Astrocyte (in vitro differentiated cells and primary cell): ENCODE data around the gene SMIM24. TPM values are rescaled to one million over a fixed set of nuclear protein-coding genes. Genes with fewer than 3 reads are reported as not detected.
A peak's percentile ranks its signal among the peaks of the same experiment; 100 is the strongest.

ENCODE experiments used
- DNase-seq: peaks from one replicate; pipeline ENCODE4 v3.0.0-alpha.2; 2010; ENCODE audit warnings: low read depth
- FAIRE-seq: peaks from 2 replicates; lab custom pipeline; 2011; peaks lifted over from hg19 to GRCh38; lab: Jason Lieb, UNC
- H2AFZ ChIP-seq: 2 replicates; pipeline ENCODE4 v1.6.0; 2012; ENCODE audit warnings: low read depth, low read length, inconsistent platforms
- H3K27ac ChIP-seq: 2 replicates; pipeline ENCODE4 v1.5.1; 2011; ENCODE audit warnings: low read depth, low read length, inconsistent platforms
- H3K27me3 ChIP-seq: 2 replicates; pipeline ENCODE4 v1.6.0; 2011; ENCODE audit warnings: low read length, inconsistent platforms; ENCODE audit not compliant: insufficient read depth
- H3K36me3 ChIP-seq: 2 replicates; pipeline ENCODE4 v1.5.1; 2011; ENCODE audit warnings: low read length, inconsistent platforms; ENCODE audit not compliant: insufficient read depth
- H3K4me1 ChIP-seq: 2 replicates; pipeline ENCODE4 v1.5.1; 2011; ENCODE audit warnings: low read length, inconsistent platforms; ENCODE audit not compliant: insufficient read depth
- H3K4me2 ChIP-seq: 2 replicates; pipeline ENCODE4 v1.6.0; 2012; ENCODE audit warnings: low read length, inconsistent platforms
- H3K4me3 ChIP-seq: 2 replicates; pipeline ENCODE4 v1.5.1; 2011; ENCODE audit warnings: low read depth, mild to moderate bottlenecking, low read length, inconsistent platforms; ENCODE audit not compliant: insufficient read depth
- H3K79me2 ChIP-seq: 2 replicates; pipeline ENCODE4 v1.6.0; 2012; ENCODE audit warnings: mild to moderate bottlenecking, low read length, inconsistent platforms; ENCODE audit not compliant: insufficient read depth
- H3K9ac ChIP-seq: 2 replicates; pipeline ENCODE4 v1.6.0; 2012; ENCODE audit warnings: mild to moderate bottlenecking, low read length, inconsistent platforms
- H3K9me3 ChIP-seq: 2 replicates; pipeline ENCODE4 v1.5.1; 2012; ENCODE audit warnings: low read depth, mild to moderate bottlenecking, low read length, inconsistent platforms; ENCODE audit not compliant: insufficient read depth
- H4K20me1 ChIP-seq: 2 replicates; pipeline ENCODE4 v1.6.0; 2012; ENCODE audit warnings: low read length, inconsistent platforms; ENCODE audit not compliant: insufficient read depth
- H3K27ac Mint-ChIP-seq: one replicate; pipeline ENCODE4 v1.8.0; 2021; ENCODE audit warnings: mild to moderate bottlenecking, mixed read lengths; ENCODE audit not compliant: unreplicated experiment
- H3K27me3 Mint-ChIP-seq: one replicate; pipeline ENCODE4 v1.8.0; 2021; ENCODE audit warnings: low read depth, mixed read lengths; ENCODE audit not compliant: unreplicated experiment
- H3K36me3 Mint-ChIP-seq: one replicate; pipeline ENCODE4 v1.8.0; 2021; ENCODE audit warnings: low read depth, mixed read lengths; ENCODE audit not compliant: unreplicated experiment
- H3K4me1 Mint-ChIP-seq: one replicate; pipeline ENCODE4 v1.8.0; 2021; ENCODE audit warnings: low read depth, mixed read lengths; ENCODE audit not compliant: unreplicated experiment
- H3K4me3 Mint-ChIP-seq: one replicate; pipeline ENCODE4 v1.8.0; 2021; ENCODE audit warnings: mild to moderate bottlenecking, moderate library complexity, mixed read lengths; ENCODE audit not compliant: unreplicated experiment
- H3K9me3 Mint-ChIP-seq: one replicate; pipeline ENCODE4 v1.8.0; 2021; ENCODE audit warnings: mild to moderate bottlenecking, mixed read lengths; ENCODE audit not compliant: unreplicated experiment
- CTCF ChIP-seq: IDR thresholded peaks from 2 replicates; pipeline ENCODE4 v1.5.1; 2011; ENCODE audit warnings: low read depth, mild to moderate bottlenecking, inconsistent platforms, low read length, moderate library complexity; ENCODE audit not compliant: insufficient read depth
- EZH2 ChIP-seq: IDR thresholded peaks from 2 replicates; pipeline ENCODE4 v1.6.1; 2012; ENCODE audit warnings: mild to moderate bottlenecking, low read length, inconsistent platforms; ENCODE audit not compliant: insufficient read depth
- total RNA-seq: library from RNA; stranded (reverse); gene quantifications from 2 replicates; pipeline ENCODE4 v1.2.1, GENCODE V29; 2021

The SMIM24 gene
- total RNA-seq, 1 donor from 2014 or later, result not detected

- DNase-seq, result peak; percentile 92
- H3K36me3 Mint-ChIP-seq, result peaks cover 6% of the 10 kb centered on the region
- no peaks in the 10 kb centered on the region for H3K27me3 Mint-ChIP-seq
- Histone ChIP-seq H3K79me2 (peaks cover 46% of the 10 kb centered on the region), H3K9ac (peak within 1 kb of the TSS; percentile 89), H4K20me1 (peaks cover 35% of the 10 kb centered on the region), H3K36me3 (no peaks in the 10 kb centered on the region), H3K4me1 (peaks cover 36% of the 10 kb centered on the region), H3K27me3 (no peaks in the 10 kb centered on the region), H3K27ac (peak within 1 kb of the TSS; percentile 89), H2AFZ (peak within 1 kb of the TSS; percentile 100), H3K4me2 (peak within 1 kb of the TSS; percentile 100), H3K9me3 (no peaks in the 10 kb centered on the region), H3K4me3 (peak within 1 kb of the TSS; percentile 85)
- FAIRE-seq, result peak; percentile 26
- H3K27ac Mint-ChIP-seq, result peak within 1 kb of the TSS; percentile 93
- TF ChIP-seq CTCF, result no peak
- no peak for TF ChIP-seq EZH2
- H3K4me1 Mint-ChIP-seq, result peaks cover 26% of the 10 kb centered on the region
- H3K9me3 Mint-ChIP-seq, result no peaks in the 10 kb centered on the region
- peak within 1 kb of the TSS; percentile 94 for H3K4me3 Mint-ChIP-seq
Measured at GRCh38 chr19:3505598-3506383, 25.5 kb upstream of the SMIM24 start, which contains the start of gene FZR1. FZR1 (plus strand) TSS chr19:3506311; CDS start chr19:3522990, 16,679 bp downstream.

GRCh38 chr19:3504735-3505134 is 24.4 kb upstream of the SMIM24 start:
- Mint-ChIP-seq H3K36me3 (peaks cover 6% of the 10 kb centered on the region), H3K4me3 (peak overlapping the region; percentile 94), H3K9me3 (no peaks in the 10 kb centered on the region), H3K27me3 (no peaks in the 10 kb centered on the region), H3K4me1 (peaks cover 21% of the 10 kb centered on the region), H3K27ac (no peak overlapping the region)
- Histone ChIP-seq H4K20me1 (peaks cover 24% of the 10 kb centered on the region), H2AFZ (no peak overlapping the region), H3K4me3 (no peak overlapping the region), H3K79me2 (peaks cover 43% of the 10 kb centered on the region), H3K9ac (no peak overlapping the region), H3K27ac (no peak overlapping the region), H3K4me1 (peaks cover 31% of the 10 kb centered on the region), H3K9me3 (no peaks in the 10 kb centered on the region), H3K27me3 (no peaks in the 10 kb centered on the region), H3K36me3 (no peaks in the 10 kb centered on the region), H3K4me2 (no peak overlapping the region)
- FAIRE-seq (no peak), DNase-seq (no peak)
- TF ChIP-seq EZH2 (no peak), CTCF (no peak)

GRCh38 chr19:3503036-3503572 is 22.8 kb upstream of the SMIM24 start:
- peaks cover 10% of the 10 kb centered on the region for H3K4me1 Mint-ChIP-seq
- Histone ChIP-seq H3K27ac (no peak overlapping the region), H3K9ac (no peak overlapping the region), H3K36me3 (no peaks in the 10 kb centered on the region), H3K4me2 (no peak overlapping the region), H3K9me3 (no peaks in the 10 kb centered on the region), H3K4me3 (no peak overlapping the region), H3K27me3 (no peaks in the 10 kb centered on the region), H3K79me2 (peaks cover 43% of the 10 kb centered on the region), H2AFZ (peak overlapping the region; percentile 39), H3K4me1 (peaks cover 17% of the 10 kb centered on the region), H4K20me1 (peaks cover 9% of the 10 kb centered on the region)
- DNase-seq (peak; percentile 26), FAIRE-seq (no peak)
- no peaks in the 10 kb centered on the region for H3K27me3 Mint-ChIP-seq
- H3K27ac Mint-ChIP-seq, result no peak overlapping the region
- H3K4me3 Mint-ChIP-seq, result no peak overlapping the region
- H3K9me3 Mint-ChIP-seq, result no peaks in the 10 kb centered on the region
- peaks cover under 1% of the 10 kb centered on the region for H3K36me3 Mint-ChIP-seq
- TF ChIP-seq CTCF, result no peak
- TF ChIP-seq EZH2, result no peak
